ENCODE results near the gene CLDN20. TPM values are rescaled to one million over a fixed set of nuclear protein-coding genes. Genes with fewer than 3 reads are reported as not detected.
"Not testable (repeated sequence)": the region's sequence is repeated elsewhere in the genome, so short reads cannot be mapped to it uniquely, and the experiment has no call there.

CLDN20 gene
- polyA plus RNA-seq, 1 experiment = not detected

DNA sequence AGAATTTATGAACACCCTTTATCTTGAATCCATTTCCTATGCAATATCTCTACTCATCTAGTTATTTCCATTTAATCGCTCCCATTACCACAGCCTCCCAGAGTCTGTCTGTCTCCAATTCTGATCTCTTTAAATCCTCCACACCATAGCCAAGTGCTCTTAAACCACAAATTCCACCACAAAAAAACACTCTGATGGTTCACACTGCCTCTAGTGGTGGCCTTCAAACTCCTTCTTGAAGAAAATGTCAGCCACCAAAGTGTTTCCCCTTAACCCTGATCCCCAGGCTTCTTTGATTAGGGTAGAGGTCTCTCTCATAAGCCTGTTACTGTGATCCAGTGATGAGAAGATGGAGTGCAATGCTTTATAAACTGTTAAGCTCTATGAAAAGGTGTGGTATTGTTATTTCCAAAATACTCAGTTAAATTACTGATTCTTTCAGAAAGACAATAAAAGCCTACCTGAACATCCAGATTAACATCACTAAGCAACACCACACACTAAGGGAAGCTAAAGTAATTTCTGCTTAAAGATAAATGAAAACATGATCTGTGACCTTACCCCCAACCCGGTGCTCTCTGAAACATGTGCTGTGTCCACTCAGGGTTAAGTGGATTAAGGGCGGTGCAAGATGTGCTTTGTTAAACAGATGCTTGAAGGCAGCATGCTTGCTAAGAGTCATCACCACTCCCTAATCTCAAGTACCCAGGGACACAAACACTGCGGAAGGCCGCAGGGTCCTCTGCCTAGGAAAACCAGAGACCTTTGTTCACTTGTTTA lies 4.5 kb downstream of the CLDN20 start:
- DNase-seq (ENCODE audit: low read depth); H3K27me3 ChIP-seq (ENCODE audit: control insufficient read depth, insufficient read depth, low read length); POLR2A ChIA-PET; H3K4me3 ChIP-seq (ENCODE audit: low read depth, low read length); H3K36me3 ChIP-seq (ENCODE audit: control insufficient read depth, insufficient read depth, low read length): not testable (repeated sequence)
- CTCF ChIA-PET = interaction anchor here (0.5 to 1.6 kb wide), 6 partner anchors 9 to 340 kb away, joined by 4 to 6 read pairs (median 4); no protein-coding TSS in a partner anchor
- TF ChIP-seq, protein P1, sequence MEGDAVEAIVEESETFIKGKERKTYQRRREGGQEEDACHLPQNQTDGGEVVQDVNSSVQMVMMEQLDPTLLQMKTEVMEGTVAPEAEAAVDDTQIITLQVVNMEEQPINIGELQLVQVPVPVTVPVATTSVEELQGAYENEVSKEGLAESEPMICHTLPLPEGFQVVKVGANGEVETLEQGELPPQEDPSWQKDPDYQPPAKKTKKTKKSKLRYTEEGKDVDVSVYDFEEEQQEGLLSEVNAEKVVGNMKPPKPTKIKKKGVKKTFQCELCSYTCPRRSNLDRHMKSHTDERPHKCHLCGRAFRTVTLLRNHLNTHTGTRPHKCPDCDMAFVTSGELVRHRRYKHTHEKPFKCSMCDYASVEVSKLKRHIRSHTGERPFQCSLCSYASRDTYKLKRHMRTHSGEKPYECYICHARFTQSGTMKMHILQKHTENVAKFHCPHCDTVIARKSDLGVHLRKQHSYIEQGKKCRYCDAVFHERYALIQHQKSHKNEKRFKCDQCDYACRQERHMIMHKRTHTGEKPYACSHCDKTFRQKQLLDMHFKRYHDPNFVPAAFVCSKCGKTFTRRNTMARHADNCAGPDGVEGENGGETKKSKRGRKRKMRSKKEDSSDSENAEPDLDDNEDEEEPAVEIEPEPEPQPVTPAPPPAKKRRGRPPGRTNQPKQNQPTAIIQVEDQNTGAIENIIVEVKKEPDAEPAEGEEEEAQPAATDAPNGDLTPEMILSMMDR (IDR thresholded peaks at IDR 0.05; ENCODE audit: insufficient read depth, low read depth, low read length) = peak; percentile 60

DNA sequence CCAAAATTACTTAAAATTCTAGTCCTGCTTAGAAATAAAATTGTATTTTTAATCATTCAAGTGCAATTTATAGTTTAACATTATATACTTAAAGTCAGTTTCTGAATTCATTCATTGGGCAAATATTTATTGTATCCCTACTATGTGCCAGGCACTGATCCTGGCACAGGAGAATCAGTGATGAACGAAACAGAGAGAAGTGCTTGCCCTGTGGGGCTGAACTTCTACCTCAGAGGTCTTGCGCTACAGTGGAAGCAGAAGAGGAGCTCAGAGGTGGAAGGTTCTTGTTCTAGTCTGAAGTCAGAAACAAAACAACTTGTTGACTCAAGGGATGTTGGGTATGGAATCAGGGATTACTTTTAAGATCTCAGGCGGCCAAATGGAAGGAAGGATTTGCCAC lies 6.0 kb downstream of the CLDN20 start:
- CTCF ChIA-PET = interaction anchor here (0.7 to 2.2 kb wide), 3 partner anchors 21 to 225 kb away, joined by 3 to 7 read pairs (median 3); no protein-coding TSS in a partner anchor
- TF ChIP-seq, protein P1 (IDR thresholded peaks at IDR 0.05; ENCODE audit: insufficient read depth, low read depth, low read length) = no peak
- POLR2A ChIA-PET = no interaction called here
- no peak for DNase-seq (ENCODE audit: low read depth)
- Histone ChIP-seq H3K36me3 (ENCODE audit: control insufficient read depth, insufficient read depth, low read length) (no peaks in the 10 kb centered on the region), H3K4me3 (ENCODE audit: low read depth, low read length) (no peak overlapping the region), H3K27me3 (ENCODE audit: control insufficient read depth, insufficient read depth, low read length) (no peaks in the 10 kb centered on the region)

DNA sequence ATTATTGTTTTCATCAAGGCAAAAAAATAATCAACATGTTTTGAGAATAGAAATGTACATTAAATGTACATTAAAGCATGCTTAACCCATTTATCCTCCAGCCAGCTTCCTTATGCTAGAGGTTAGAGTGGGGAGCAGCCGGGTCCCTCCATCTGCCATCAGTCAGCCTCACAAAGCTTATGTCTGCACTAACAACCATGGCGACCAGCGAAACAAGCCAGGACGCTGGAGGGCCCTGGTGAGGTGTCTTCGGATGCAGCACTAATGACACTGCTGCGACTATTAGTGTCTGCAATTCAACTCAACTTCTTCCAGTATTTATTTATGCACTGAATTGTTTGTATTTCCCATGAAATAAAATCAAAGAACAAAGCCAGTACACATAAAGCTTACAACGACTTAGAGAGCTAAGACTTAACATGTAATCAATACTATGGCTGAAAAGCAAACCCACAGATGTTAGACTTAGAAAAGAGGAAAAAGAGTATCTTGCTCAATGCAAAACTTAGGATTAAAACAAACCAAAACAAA lies 6.8 kb downstream of the CLDN20 start:
- TF ChIP-seq, protein P1 (IDR thresholded peaks at IDR 0.05; ENCODE audit: insufficient read depth, low read depth, low read length) = no peak
- POLR2A ChIA-PET = interaction anchor here (0.5 to 0.6 kb wide), 2 partner anchors 64 to 536 kb away, joined by 4 to 8 read pairs; no protein-coding TSS in a partner anchor
- H3K36me3 ChIP-seq (ENCODE audit: control insufficient read depth, insufficient read depth, low read length) = peaks cover 1% of the 10 kb centered on the region; the same call in 1 of the 2 replicates
- H3K4me3 ChIP-seq (ENCODE audit: low read depth, low read length) = no peak overlapping the region
- H3K27me3 ChIP-seq (ENCODE audit: control insufficient read depth, insufficient read depth, low read length) = no peaks in the 10 kb centered on the region
- DNase-seq (ENCODE audit: low read depth) = no peak
- CTCF ChIA-PET = interaction anchor here (0.7 to 2.2 kb wide), 3 partner anchors 22 to 224 kb away, joined by 3 to 7 read pairs (median 3); no protein-coding TSS in a partner anchor

DNA sequence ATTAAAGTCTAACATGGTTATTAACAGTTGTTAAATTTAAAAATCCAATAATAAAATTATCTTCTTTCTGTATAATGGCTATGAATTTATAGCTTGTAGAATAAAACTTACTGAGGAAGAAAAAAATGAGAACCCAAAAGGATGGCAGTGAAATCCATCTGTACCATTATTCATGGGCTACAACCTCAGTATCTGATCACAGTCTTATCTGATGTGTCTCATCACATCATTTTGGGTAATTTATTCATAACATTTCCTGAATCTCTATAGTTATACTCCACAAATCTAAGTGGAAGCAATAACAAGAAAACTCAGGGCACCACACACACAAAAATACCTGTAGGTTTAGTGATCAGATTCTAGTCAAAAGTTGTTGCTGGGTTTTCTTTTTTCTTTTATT lies 7.3 kb downstream of the CLDN20 start:
- CTCF ChIA-PET = interaction anchor here (1.4 to 2.2 kb wide), 2 partner anchors 23 to 93 kb away, joined by 3 to 7 read pairs; no protein-coding TSS in a partner anchor

More for the DNA sequence above, 7.3 kb downstream of the CLDN20 start:
- TF ChIP-seq, protein P1 (IDR thresholded peaks at IDR 0.05; ENCODE audit: insufficient read depth, low read depth, low read length) = no peak
- POLR2A ChIA-PET = interaction anchor here (0.6 kb wide), 1 partner anchor 536 kb away, joined by 8 read pairs; no protein-coding TSS in a partner anchor
- H3K4me3 ChIP-seq (ENCODE audit: low read depth, low read length) = no peak overlapping the region
- peaks cover 3% of the 10 kb centered on the region; the same call in 1 of the 2 replicates for H3K36me3 ChIP-seq (ENCODE audit: control insufficient read depth, insufficient read depth, low read length)
- DNase-seq (ENCODE audit: low read depth) = no peak
- no peaks in the 10 kb centered on the region for H3K27me3 ChIP-seq (ENCODE audit: control insufficient read depth, insufficient read depth, low read length)

Data from BJ (cell line).